ENCODE data around the gene IGFBP1. TPM values are rescaled to one million over a fixed set of nuclear protein-coding genes. Genes with fewer than 3 reads are reported as not detected.

Gene IGFBP1
- total and polyA plus RNA-seq, 2 of the 13 experiments (the other 11 are each of a cell fraction or from before 2014, with no cell fraction given): 5.4 to 885 TPM

DNA sequence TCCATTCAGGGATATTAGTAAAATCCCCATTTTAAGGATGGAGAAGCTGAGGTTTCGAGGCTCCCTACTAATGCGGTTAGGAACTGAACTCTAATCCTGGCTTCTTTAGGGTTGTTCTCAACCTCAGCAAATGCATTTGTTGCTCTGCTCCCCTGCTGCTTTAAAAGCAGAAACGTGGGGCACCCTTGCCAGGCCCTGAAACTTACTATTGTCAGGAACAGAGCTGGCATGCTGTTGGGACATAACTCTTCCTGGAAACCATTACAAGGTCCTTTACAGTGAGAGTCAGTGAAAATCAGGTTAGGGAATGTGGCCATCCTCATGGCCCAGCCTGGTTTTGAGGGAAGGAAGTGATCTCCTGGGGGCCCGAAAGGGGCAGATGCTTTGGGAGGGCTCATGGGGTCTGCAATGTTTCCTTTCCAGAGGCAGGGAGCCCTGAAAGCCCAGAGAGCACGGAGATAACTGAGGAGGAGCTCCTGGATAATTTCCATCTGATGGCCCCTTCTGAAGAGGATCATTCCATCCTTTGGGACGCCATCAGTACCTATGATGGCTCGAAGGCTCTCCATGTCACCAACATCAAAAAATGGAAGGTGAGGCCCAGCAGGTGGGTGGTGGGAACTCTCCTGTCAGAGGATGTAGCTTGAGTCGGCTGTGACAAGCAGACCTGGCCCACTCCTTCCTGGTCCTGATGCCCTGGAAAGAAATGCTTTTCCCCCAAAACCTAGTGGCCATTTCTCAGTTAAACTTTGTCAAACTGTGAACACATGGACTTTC is 2.0 kb downstream of the IGFBP1 start (continued):
- TF ChIP-seq, protein P1, sequence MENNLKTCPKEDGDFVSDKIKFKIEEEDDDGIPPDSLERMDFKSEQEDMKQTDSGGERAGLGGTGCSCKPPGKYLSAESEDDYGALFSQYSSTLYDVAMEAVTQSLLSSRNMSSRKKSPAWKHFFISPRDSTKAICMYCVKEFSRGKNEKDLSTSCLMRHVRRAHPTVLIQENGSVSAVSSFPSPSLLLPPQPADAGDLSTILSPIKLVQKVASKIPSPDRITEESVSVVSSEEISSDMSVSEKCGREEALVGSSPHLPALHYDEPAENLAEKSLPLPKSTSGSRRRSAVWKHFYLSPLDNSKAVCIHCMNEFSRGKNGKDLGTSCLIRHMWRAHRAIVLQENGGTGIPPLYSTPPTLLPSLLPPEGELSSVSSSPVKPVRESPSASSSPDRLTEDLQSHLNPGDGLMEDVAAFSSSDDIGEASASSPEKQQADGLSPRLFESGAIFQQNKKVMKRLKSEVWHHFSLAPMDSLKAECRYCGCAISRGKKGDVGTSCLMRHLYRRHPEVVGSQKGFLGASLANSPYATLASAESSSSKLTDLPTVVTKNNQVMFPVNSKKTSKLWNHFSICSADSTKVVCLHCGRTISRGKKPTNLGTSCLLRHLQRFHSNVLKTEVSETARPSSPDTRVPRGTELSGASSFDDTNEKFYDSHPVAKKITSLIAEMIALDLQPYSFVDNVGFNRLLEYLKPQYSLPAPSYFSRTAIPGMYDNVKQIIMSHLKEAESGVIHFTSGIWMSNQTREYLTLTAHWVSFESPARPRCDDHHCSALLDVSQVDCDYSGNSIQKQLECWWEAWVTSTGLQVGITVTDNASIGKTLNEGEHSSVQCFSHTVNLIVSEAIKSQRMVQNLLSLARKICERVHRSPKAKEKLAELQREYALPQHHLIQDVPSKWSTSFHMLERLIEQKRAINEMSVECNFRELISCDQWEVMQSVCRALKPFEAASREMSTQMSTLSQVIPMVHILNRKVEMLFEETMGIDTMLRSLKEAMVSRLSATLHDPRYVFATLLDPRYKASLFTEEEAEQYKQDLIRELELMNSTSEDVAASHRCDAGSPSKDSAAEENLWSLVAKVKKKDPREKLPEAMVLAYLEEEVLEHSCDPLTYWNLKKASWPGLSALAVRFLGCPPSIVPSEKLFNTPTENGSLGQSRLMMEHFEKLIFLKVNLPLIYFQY (CRISPR knock-in tag; IDR thresholded peaks at IDR 0.05; ENCODE audit: borderline replicate concordance): 0 out of 2 replicates have a peak, but pooled peaks have one; percentile 24
- TF ChIP-seq ASH2L (IDR thresholded peaks at IDR 0.05; ENCODE audit: insufficient read length, low read depth, low read length) (no peak), ZNF670 (CRISPR knock-in tag; IDR thresholded peaks at IDR 0.05; ENCODE audit: borderline replicate concordance) (no peak), ZNF484 (CRISPR knock-in tag; IDR thresholded peaks at IDR 0.05; ENCODE audit: borderline replicate concordance, low read depth) (no peak), ZNF704 (CRISPR knock-in tag; IDR thresholded peaks at IDR 0.05; ENCODE audit: borderline replicate concordance) (no peak), HNRNPUL1 (IDR thresholded peaks at IDR 0.05; ENCODE audit: low read depth, low read length) (no peak), NFIC (IDR thresholded peaks at IDR 0.05; ENCODE audit: low read length) (no peak), SP4 (CRISPR knock-in tag; IDR thresholded peaks at IDR 0.05) (peak; percentile 27; the same call in 1 of the 2 replicates), ADNP (CRISPR knock-in tag; IDR thresholded peaks at IDR 0.05) (no peak)
- TF ChIP-seq, protein P2, sequence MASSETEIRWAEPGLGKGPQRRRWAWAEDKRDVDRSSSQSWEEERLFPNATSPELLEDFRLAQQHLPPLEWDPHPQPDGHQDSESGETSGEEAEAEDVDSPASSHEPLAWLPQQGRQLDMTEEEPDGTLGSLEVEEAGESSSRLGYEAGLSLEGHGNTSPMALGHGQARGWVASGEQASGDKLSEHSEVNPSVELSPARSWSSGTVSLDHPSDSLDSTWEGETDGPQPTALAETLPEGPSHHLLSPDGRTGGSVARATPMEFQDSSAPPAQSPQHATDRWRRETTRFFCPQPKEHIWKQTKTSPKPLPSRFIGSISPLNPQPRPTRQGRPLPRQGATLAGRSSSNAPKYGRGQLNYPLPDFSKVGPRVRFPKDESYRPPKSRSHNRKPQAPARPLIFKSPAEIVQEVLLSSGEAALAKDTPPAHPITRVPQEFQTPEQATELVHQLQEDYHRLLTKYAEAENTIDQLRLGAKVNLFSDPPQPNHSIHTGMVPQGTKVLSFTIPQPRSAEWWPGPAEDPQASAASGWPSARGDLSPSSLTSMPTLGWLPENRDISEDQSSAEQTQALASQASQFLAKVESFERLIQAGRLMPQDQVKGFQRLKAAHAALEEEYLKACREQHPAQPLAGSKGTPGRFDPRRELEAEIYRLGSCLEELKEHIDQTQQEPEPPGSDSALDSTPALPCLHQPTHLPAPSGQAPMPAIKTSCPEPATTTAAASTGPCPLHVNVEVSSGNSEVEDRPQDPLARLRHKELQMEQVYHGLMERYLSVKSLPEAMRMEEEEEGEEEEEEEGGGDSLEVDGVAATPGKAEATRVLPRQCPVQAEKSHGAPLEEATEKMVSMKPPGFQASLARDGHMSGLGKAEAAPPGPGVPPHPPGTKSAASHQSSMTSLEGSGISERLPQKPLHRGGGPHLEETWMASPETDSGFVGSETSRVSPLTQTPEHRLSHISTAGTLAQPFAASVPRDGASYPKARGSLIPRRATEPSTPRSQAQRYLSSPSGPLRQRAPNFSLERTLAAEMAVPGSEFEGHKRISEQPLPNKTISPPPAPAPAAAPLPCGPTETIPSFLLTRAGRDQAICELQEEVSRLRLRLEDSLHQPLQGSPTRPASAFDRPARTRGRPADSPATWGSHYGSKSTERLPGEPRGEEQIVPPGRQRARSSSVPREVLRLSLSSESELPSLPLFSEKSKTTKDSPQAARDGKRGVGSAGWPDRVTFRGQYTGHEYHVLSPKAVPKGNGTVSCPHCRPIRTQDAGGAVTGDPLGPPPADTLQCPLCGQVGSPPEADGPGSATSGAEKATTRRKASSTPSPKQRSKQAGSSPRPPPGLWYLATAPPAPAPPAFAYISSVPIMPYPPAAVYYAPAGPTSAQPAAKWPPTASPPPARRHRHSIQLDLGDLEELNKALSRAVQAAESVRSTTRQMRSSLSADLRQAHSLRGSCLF (CRISPR knock-in tag; IDR thresholded peaks at IDR 0.05; ENCODE audit: borderline replicate concordance): no peak; the same call in 1 of the 2 replicates
- TF ChIP-seq, protein P3, sequence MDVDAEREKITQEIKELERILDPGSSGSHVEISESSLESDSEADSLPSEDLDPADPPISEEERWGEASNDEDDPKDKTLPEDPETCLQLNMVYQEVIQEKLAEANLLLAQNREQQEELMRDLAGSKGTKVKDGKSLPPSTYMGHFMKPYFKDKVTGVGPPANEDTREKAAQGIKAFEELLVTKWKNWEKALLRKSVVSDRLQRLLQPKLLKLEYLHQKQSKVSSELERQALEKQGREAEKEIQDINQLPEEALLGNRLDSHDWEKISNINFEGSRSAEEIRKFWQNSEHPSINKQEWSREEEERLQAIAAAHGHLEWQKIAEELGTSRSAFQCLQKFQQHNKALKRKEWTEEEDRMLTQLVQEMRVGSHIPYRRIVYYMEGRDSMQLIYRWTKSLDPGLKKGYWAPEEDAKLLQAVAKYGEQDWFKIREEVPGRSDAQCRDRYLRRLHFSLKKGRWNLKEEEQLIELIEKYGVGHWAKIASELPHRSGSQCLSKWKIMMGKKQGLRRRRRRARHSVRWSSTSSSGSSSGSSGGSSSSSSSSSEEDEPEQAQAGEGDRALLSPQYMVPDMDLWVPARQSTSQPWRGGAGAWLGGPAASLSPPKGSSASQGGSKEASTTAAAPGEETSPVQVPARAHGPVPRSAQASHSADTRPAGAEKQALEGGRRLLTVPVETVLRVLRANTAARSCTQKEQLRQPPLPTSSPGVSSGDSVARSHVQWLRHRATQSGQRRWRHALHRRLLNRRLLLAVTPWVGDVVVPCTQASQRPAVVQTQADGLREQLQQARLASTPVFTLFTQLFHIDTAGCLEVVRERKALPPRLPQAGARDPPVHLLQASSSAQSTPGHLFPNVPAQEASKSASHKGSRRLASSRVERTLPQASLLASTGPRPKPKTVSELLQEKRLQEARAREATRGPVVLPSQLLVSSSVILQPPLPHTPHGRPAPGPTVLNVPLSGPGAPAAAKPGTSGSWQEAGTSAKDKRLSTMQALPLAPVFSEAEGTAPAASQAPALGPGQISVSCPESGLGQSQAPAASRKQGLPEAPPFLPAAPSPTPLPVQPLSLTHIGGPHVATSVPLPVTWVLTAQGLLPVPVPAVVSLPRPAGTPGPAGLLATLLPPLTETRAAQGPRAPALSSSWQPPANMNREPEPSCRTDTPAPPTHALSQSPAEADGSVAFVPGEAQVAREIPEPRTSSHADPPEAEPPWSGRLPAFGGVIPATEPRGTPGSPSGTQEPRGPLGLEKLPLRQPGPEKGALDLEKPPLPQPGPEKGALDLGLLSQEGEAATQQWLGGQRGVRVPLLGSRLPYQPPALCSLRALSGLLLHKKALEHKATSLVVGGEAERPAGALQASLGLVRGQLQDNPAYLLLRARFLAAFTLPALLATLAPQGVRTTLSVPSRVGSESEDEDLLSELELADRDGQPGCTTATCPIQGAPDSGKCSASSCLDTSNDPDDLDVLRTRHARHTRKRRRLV (CRISPR knock-in tag; IDR thresholded peaks at IDR 0.05): 0 out of 2 replicates have a peak, but pooled peaks have one; percentile 24

Data from HepG2 (cell line).